Prostate gland (tissue), 2 donors: ENCODE measurements around the gene NCOA3.

Source experiments
- POLR2A ChIP-seq: fragments of 450-650 bp; IDR thresholded peaks from one replicate; pipeline ENCODE4 v1.6.1; 2016; ENCODE audit warnings: antibody characterized with exemption, mild to moderate bottlenecking
- POLR2AphosphoS5 ChIP-seq: sonication (generic); formaldehyde crosslinking; IDR thresholded peaks from one replicate; pipeline ENCODE4 v1.6.1; 2017; ENCODE audit warnings: antibody characterized with exemption
- TF ChIP-seq, protein P1 (sequence below), 4 experiments: fragments of 200-600 bp in 2 of 4; fragments of 450-650 bp in 2 of 4; sonication (generic) in 2 of 4; IDR thresholded peaks; 1 replicate in 3 of 4; 2 replicates in 1 of 4; pipeline ENCODE4 v1.5.1; 2016 to 2019; ENCODE audit warnings: antibody characterized with exemption in 4 of 4, mild to moderate bottlenecking in 2 of 4, moderate library complexity in 2 of 4

- TF ChIP-seq, protein P1, sequence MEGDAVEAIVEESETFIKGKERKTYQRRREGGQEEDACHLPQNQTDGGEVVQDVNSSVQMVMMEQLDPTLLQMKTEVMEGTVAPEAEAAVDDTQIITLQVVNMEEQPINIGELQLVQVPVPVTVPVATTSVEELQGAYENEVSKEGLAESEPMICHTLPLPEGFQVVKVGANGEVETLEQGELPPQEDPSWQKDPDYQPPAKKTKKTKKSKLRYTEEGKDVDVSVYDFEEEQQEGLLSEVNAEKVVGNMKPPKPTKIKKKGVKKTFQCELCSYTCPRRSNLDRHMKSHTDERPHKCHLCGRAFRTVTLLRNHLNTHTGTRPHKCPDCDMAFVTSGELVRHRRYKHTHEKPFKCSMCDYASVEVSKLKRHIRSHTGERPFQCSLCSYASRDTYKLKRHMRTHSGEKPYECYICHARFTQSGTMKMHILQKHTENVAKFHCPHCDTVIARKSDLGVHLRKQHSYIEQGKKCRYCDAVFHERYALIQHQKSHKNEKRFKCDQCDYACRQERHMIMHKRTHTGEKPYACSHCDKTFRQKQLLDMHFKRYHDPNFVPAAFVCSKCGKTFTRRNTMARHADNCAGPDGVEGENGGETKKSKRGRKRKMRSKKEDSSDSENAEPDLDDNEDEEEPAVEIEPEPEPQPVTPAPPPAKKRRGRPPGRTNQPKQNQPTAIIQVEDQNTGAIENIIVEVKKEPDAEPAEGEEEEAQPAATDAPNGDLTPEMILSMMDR (IDR thresholded peaks at IDR 0.05) = no peak
- TF ChIP-seq POLR2A (no peak), POLR2AphosphoS5 (no peak)
Observed at GRCh38 chr20:47655635-47656034, 153.9 kb downstream of the NCOA3 start.
